Trophoblast cell (in vitro differentiated cells and primary cell): ENCODE results near the gene PNCK.
"Not testable (repeated sequence)": the region's sequence is repeated elsewhere in the genome, so short reads cannot be mapped to it uniquely, and the experiment has no call there.

Source experiments
- DNase-seq, 2 donors: peaks; one replicate each; pipeline ENCODE4 v3.0.0-alpha.2; 2016
- H2AFZ ChIP-seq: 2 replicates; pipeline ENCODE4 v1.6.1; 2013; ENCODE audit warnings: low read length, moderate library complexity, mild to moderate bottlenecking; ENCODE audit not compliant: insufficient read depth, poor library complexity
- H2AK5ac ChIP-seq: 2 replicates; pipeline ENCODE4 v1.6.1; 2013; ENCODE audit warnings: mild to moderate bottlenecking, low read length
- H2BK120ac ChIP-seq: 2 replicates; pipeline ENCODE4 v1.6.1; 2013; ENCODE audit warnings: low read length, mild to moderate bottlenecking, moderate library complexity; ENCODE audit not compliant: insufficient read depth, poor library complexity
- H2BK12ac ChIP-seq: 2 replicates; pipeline ENCODE4 v1.6.1; 2013; ENCODE audit warnings: mild to moderate bottlenecking, low read length, moderate library complexity
- H2BK5ac ChIP-seq: 2 replicates; pipeline ENCODE4 v1.6.1; 2013; ENCODE audit warnings: low read length, low read depth, moderate library complexity, mild to moderate bottlenecking; ENCODE audit not compliant: poor library complexity
- H3K14ac ChIP-seq: 2 replicates; pipeline ENCODE4 v1.6.1; 2013; ENCODE audit warnings: mild to moderate bottlenecking, low read length
- H3K18ac ChIP-seq: 2 replicates; pipeline ENCODE4 v1.6.1; 2013; ENCODE audit warnings: mild to moderate bottlenecking, low read length
- H3K23ac ChIP-seq: 2 replicates; pipeline ENCODE4 v1.6.1; 2013; ENCODE audit warnings: low read length
- H3K27ac ChIP-seq: 2 replicates; pipeline ENCODE4 v1.5.1; 2013; ENCODE audit warnings: low read depth, mild to moderate bottlenecking, inconsistent platforms, low read length, moderate library complexity
- H3K27me3 ChIP-seq: 2 replicates; pipeline ENCODE4 v1.6.1; 2013; ENCODE audit warnings: inconsistent platforms, mild to moderate bottlenecking, low read length, moderate library complexity; ENCODE audit not compliant: insufficient read depth
- H3K36me3 ChIP-seq, 2 experiments: 1 replicate in 1 of 2; 2 replicates in 1 of 2; pipeline ENCODE4 v1.6.1; 2013; ENCODE audit warnings: low read length in 2 of 2, mild to moderate bottlenecking in 2 of 2, moderate library complexity in 1 of 2; ENCODE audit not compliant: insufficient read depth in 2 of 2, control insufficient read depth in 1 of 2
- H3K4ac ChIP-seq: 2 replicates; pipeline ENCODE4 v1.6.1; 2013; ENCODE audit warnings: low read depth, mild to moderate bottlenecking, low read length, moderate library complexity
- H3K4me1 ChIP-seq, 2 experiments: 1 replicate in 1 of 2; 2 replicates in 1 of 2; pipeline ENCODE4 v1.6.1; 2013; ENCODE audit warnings: low read length in 2 of 2, mild to moderate bottlenecking in 2 of 2, moderate library complexity in 1 of 2; ENCODE audit not compliant: insufficient read depth in 2 of 2, control insufficient read depth in 1 of 2
- H3K4me2 ChIP-seq: 2 replicates; pipeline ENCODE4 v1.6.1; 2013; ENCODE audit warnings: inconsistent platforms, mild to moderate bottlenecking, low read length, moderate library complexity
- H3K4me3 ChIP-seq: 2 replicates; pipeline ENCODE4 v1.5.1; 2013; ENCODE audit warnings: mild to moderate bottlenecking, low read depth, low read length, inconsistent platforms
- H3K79me1 ChIP-seq: one replicate; pipeline ENCODE4 v1.6.1; 2013; ENCODE audit warnings: low read length
- H3K79me2 ChIP-seq: 2 replicates; pipeline ENCODE4 v1.6.1; 2013; ENCODE audit warnings: low read length, mild to moderate bottlenecking; ENCODE audit not compliant: control insufficient read depth, insufficient read depth, poor library complexity
- H3K9ac ChIP-seq: 2 replicates; pipeline ENCODE4 v1.6.1; 2013; ENCODE audit warnings: mild to moderate bottlenecking, low read length
- H3K9me3 ChIP-seq: 2 replicates; pipeline ENCODE4 v1.6.1; 2013; ENCODE audit warnings: low read depth, mild to moderate bottlenecking, control low read depth, inconsistent platforms, low read length; ENCODE audit not compliant: insufficient read depth
- H4K12ac ChIP-seq: 2 replicates; pipeline ENCODE4 v1.6.1; 2013; ENCODE audit warnings: low read depth, mild to moderate bottlenecking, low read length, moderate library complexity
- H4K8ac ChIP-seq: 2 replicates; pipeline ENCODE4 v1.6.1; 2013; ENCODE audit warnings: low read depth, mild to moderate bottlenecking, low read length, moderate library complexity
- H4K91ac ChIP-seq: one replicate; pipeline ENCODE4 v1.6.1; 2013; ENCODE audit warnings: low read depth, mild to moderate bottlenecking, low read length, moderate library complexity
- WGBS: extraction: QIAGEN DNeasy Blood & Tissue Kit; methylation state at CpG from one replicate; pipeline ENCODE4 v1.1.7; 2013; ENCODE audit warnings: missing lambda C conversion rate; ENCODE audit not compliant: insufficient read length, insufficient coverage; ENCODE audit errors: extremely low coverage; 5-methylcytosine and 5-hydroxymethylcytosine counted together

Gene PNCK

GRCh38 chrX:153692003-153692402, 18.4 kb upstream of the PNCK start:
- WGBS, result no CpG with 5 or more reads among the region's 4 CpGs
- no peak overlapping the region for H2AFZ ChIP-seq
- no peak for DNase-seq

GRCh38 chrX:153691032-153691827, 17.6 kb upstream of the PNCK start:
- not testable (repeated sequence) for H3K79me2 ChIP-seq, H3K4ac ChIP-seq, H3K27me3 ChIP-seq, H3K4me3 ChIP-seq, H3K23ac ChIP-seq, H3K9me3 ChIP-seq, DNase-seq, H4K8ac ChIP-seq, H3K4me1 ChIP-seq, H2BK12ac ChIP-seq, H3K4me2 ChIP-seq, H3K79me1 ChIP-seq, H4K12ac ChIP-seq, H2AK5ac ChIP-seq, H2BK120ac ChIP-seq, H4K91ac ChIP-seq, H3K9ac ChIP-seq, H3K14ac ChIP-seq, H2BK5ac ChIP-seq, H3K27ac ChIP-seq, H2AFZ ChIP-seq, H3K18ac ChIP-seq
- H3K36me3 ChIP-seq, result peaks cover 9 to 18% of the 10 kb centered on the region in 2 experiments
- WGBS, result no CpG with 5 or more reads among the region's 21 CpGs

More at GRCh38 chrX:153692003-153692402, 18.4 kb upstream of the PNCK start:
- Histone ChIP-seq H2AK5ac (no peak overlapping the region), H3K4me2 (no peak overlapping the region), H3K79me1 (peaks cover 3% of the 10 kb centered on the region), H3K79me2 (no peaks in the 10 kb centered on the region), H3K18ac (no peak overlapping the region), H3K27me3 (no peaks in the 10 kb centered on the region), H4K8ac (no peak overlapping the region), H2BK12ac (no peak overlapping the region), H3K27ac (no peak overlapping the region), H3K9ac (no peak overlapping the region), H3K36me3 (peaks cover 12 to 23% of the 10 kb centered on the region in 2 experiments), H3K4me1 (peaks cover 3% of the 10 kb centered on the region in 2 experiments), H3K23ac (no peak overlapping the region), H3K14ac (no peak overlapping the region), H3K4me3 (no peak overlapping the region), H3K4ac (no peak overlapping the region), H2BK120ac (no peak overlapping the region), H4K12ac (no peak overlapping the region), H4K91ac (no peak overlapping the region), H2BK5ac (no peak overlapping the region), H3K9me3 (peaks cover 2% of the 10 kb centered on the region)

GRCh38 chrX:153690466-153690865, 16.9 kb upstream of the PNCK start:
- no peak overlapping the region for H3K4me2 ChIP-seq
- no peak overlapping the region for H4K12ac ChIP-seq
- no CpG with 5 or more reads among the region's 14 CpGs for WGBS
- H4K91ac ChIP-seq, result no peak overlapping the region
- no peak for DNase-seq
- H4K8ac ChIP-seq, result no peak overlapping the region
- no peak overlapping the region for H2AK5ac ChIP-seq
- no peak overlapping the region for H3K4me3 ChIP-seq
- H3K4me1 ChIP-seq, result peaks cover 11 to 17% of the 10 kb centered on the region in 2 experiments
- peaks cover 3% of the 10 kb centered on the region for H3K79me1 ChIP-seq
- H3K18ac ChIP-seq, result no peak overlapping the region
- no peak overlapping the region for H2BK120ac ChIP-seq
- H2BK5ac ChIP-seq, result no peak overlapping the region
- H3K36me3 ChIP-seq, result peaks cover 5 to 14% of the 10 kb centered on the region in 2 experiments
- H3K9me3 ChIP-seq, result peaks cover 2% of the 10 kb centered on the region
- H3K4ac ChIP-seq, result no peak overlapping the region
- no peaks in the 10 kb centered on the region for H3K79me2 ChIP-seq
- H2BK12ac ChIP-seq, result no peak overlapping the region
- no peaks in the 10 kb centered on the region for H3K27me3 ChIP-seq
- H3K9ac ChIP-seq, result no peak overlapping the region
- H3K23ac ChIP-seq, result no peak overlapping the region
- no peak overlapping the region for H3K14ac ChIP-seq
- no peak overlapping the region for H3K27ac ChIP-seq
- H2AFZ ChIP-seq, result no peak overlapping the region

GRCh38 chrX:153689654-153690465, 16.2 kb upstream of the PNCK start:
- no peaks in the 10 kb centered on the region for H3K79me2 ChIP-seq
- H2BK12ac ChIP-seq, result no peak overlapping the region
- no peak overlapping the region for H3K9ac ChIP-seq
- H3K23ac ChIP-seq, result no peak overlapping the region
- H3K4ac ChIP-seq, result no peak overlapping the region
- H3K9me3 ChIP-seq, result peaks cover 2% of the 10 kb centered on the region
- H4K8ac ChIP-seq, result no peak overlapping the region
- no peak overlapping the region for H2AK5ac ChIP-seq
- H4K12ac ChIP-seq, result no peak overlapping the region
- no peak overlapping the region for H4K91ac ChIP-seq
- H2BK120ac ChIP-seq, result no peak overlapping the region
- H3K4me3 ChIP-seq, result no peak overlapping the region
- no peak overlapping the region for H3K4me2 ChIP-seq
- no peak overlapping the region for H2BK5ac ChIP-seq
- no peak overlapping the region for H3K14ac ChIP-seq
- peaks cover under 1 to 11% of the 10 kb centered on the region in 2 experiments for H3K36me3 ChIP-seq
- H3K79me1 ChIP-seq, result peaks cover 3% of the 10 kb centered on the region
- peak in 1 of 2 donors; percentile 31 for DNase-seq
- WGBS, result no CpG with 5 or more reads among the region's 19 CpGs
- H2AFZ ChIP-seq, result no peak overlapping the region
- H3K18ac ChIP-seq, result no peak overlapping the region
- no peak overlapping the region for H3K27ac ChIP-seq
- H3K4me1 ChIP-seq, result peaks cover 12 to 17% of the 10 kb centered on the region in 2 experiments
- no peaks in the 10 kb centered on the region for H3K27me3 ChIP-seq
